HG03575 (cell line): ENCODE results near the gene PTPRD.

ENCODE experiments used
- ATAC-seq: cut with Tn5 transposase; IDR thresholded peaks from one replicate; pipeline ENCODE4 v1.9.1; 2021; ENCODE audit not compliant: unreplicated experiment, insufficient number of reproducible peaks, low FRiP score; ENCODE audit errors: extremely low read depth

Gene PTPRD

DNA sequence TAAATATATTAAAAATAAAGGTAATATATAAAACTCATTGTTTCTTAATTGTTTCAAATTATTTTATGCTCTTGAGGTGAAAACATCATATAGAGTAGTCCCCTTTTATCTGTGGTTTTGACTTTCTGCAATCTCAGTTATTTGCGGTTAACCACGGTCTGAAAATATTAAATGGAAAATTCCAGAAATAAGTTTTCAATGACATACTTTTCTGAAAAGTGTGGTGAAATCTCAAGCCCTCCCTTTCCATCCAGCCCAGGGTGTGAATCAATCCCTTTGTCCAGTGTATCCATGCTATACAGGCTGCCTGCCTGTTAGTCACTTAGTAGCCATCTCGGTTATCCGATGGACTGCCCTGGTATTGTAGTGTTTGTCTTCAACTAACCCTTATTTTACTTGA, 2266.5 kb downstream of the PTPRD start:
- no peak for ATAC-seq

DNA sequence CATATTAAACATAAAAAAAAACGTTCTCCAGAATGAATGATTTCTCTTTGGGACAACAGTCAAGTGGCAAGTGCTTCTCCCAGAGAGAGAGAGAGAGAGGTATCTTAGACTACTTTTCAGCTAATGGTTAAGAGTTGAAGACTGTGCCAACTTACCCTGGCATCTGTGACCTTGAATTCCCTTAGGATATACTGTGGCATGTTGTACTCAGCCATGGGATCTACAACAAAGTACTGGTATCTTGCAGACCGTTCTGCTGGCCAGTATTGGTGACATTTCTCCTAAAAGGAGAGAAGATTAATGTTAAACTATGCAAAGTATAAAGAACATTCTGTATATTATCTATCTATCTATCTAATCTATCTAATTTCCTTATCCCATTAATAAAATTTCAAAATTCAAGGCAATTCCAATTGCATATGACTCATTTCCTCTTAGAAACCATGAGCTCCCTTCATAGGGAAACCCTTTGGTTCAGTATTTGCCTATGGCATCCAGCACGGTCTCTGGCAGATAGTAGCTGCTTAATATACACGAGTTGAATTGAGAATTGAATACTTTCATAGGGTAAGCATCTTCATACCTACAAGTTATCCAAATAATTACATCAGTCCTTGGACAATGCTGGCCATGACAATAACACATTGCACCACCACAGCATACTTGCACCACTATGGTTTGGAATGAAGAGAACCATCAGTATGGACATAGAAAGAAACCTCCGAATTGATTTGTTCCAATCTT, 2273.9 kb downstream of the PTPRD start:
- no peak for ATAC-seq

DNA sequence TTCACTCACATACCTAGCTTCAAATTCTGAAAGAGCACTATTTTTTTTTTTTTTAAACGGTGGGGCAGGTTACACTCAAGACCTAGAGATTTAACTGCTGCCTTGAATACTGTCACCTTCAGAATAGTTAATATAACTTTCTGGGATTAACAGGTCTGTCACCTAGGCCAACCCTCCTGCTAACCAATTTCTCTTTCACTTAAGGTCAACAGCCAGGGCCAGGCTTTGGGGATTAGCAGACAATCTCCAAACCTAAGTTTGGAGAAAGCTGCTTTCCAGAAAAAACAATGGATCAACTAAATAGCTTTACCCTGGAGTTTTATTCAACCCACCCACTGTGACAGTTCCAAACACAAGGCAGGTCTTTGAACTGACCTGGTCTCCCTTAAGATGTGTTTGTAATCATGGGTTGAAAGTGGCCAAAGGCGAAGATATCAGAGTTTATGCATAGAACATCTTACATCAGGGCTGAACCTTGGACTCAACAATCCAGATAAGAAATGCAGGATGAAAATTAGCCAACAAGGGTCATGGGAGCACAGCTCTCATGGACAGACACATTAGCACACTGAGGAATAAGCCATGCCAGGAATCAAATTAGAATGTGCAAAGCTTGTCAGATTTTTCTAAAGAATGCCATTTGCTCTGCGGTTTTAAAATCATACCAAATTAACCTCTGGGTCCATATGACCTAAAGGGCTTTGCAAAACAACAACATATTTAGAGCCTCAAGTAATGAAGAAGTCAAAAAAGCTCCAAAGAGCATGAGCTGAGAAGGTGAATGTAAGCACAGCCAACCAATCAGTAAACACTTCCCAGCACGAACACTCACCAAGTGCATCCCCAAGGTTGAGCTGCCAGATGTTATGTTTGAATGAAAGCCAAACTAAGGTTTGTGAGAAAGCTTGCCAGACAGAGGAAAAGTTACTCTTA, 2274.7 kb downstream of the PTPRD start:
- ATAC-seq, result no peak

DNA sequence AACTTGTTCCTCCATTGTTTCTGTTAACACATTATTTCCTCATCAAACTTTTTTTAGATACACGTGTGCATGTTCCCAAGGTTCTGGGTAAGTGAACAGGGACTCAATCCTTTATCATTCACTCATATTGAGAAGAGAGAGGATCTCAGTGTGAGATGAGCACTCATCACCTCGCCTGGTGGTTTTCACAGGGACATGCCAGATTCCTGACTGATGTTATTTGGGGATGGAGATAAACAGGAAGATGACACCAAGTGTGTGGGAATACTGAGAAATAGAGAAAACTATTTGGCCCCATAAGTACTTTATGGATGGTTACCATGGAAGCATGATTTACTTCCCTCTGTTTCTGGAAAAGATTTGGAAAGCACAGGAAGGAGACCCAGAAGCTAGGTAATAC, 2279.9 kb downstream of the PTPRD start:
- ATAC-seq, result no peak

DNA sequence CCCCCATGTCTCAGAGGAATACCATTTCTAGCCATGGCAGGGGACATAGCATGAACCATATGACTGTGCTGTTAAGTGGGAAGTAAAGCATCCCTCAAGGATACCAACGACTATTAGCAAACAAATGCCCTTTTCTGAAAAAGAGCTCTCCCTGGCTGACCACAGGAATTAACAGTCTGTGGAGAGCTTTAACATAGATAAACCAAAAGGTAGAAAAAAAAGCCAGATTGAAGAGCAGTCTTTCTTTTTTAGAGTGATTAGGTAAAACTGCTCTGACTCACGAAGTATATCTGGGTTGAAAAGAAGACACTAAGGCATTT, 2280.5 kb downstream of the PTPRD start:
- ATAC-seq, result no peak

DNA sequence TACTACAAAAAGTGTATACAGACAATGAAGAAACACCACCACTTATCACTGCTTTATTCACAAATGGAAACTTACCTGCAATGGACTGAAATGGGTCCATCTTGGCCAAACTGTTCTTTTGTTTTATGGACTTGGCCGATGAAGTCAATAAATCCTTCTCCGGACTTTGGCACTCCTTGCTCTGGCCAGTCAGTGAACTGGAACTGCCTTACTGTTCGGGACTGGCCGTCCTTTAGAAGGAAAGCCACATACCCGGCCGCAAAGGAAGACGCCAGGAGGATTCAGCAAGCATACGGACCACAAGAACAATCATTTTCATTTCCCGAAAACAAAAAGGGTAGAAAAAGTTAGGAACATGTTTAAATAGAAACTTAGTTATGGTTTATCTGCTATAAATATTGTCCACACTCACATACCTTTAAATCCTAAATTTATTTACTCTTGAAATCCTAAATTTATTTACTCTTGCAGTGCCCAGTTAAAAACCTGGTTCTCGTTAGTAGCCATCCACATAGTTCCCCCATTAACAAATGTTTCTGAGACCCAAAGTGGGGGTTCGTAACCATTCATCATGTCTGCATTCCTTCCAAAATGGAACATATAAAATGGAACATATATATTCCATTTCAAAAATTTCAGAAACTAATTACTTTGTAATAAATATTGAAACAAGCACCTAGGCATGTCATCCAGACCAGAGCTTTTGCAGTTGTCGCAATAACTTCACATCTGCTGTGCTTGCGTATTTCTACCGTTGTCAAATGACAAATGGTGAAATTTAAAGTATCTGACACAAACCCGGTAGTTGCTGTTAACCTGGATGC, 2281.1 kb downstream of the PTPRD start:
- no peak for ATAC-seq

DNA sequence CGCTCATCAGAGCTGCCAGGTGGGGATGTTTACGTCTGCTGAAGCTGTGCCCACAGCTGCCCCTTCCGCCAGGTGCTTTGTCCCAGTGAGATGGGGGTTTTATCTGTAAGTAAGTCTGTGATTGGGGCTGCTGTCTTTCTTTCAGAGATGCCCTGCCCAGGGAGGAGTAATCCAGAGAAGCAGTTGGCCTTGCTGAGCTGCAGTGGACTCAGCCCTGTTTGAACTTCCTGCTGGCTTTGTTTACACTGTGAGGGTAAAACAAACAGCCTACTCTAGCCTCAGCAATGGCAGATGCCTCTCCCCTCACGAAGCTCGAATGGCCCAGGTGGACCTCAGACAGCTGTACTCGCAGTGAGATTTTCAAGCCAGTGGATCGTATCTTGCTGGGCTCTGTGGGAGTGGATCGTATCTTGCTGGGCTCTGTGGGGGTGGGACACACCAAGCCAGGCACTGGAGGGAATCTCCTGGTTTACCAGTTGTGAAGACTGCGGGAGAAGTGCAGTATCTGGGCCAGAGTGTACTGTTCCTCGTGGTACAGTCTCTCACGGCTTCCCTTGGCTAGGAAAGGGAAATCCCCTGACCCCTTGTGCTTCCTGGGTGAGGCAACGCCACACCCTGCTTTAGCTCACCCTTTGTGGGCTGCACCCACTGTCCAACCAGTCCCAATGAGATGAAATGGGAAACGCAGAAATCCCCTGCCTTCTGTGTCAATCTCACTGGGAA, 2283.1 kb downstream of the PTPRD start:
- ATAC-seq, result no peak

DNA sequence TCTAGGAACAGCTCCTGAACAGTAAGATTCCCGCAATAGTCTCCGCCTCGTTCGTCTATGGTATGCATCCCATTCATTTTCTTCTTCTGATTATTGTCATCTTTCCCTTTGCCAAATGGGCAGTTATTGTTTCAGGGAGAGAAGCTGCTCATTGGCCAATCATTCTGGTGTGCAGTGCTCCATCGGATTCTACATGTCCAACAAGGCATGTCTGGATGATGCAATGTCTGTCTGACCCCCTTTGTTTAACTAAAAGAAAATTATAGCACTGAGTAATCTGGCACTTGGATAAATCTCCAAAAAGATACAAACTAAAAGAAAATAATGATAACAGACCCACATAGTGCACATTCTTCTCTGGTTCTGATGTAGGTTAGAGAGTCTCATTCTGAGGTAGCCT, 2297.6 kb downstream of the PTPRD start:
- ATAC-seq, result no peak

DNA sequence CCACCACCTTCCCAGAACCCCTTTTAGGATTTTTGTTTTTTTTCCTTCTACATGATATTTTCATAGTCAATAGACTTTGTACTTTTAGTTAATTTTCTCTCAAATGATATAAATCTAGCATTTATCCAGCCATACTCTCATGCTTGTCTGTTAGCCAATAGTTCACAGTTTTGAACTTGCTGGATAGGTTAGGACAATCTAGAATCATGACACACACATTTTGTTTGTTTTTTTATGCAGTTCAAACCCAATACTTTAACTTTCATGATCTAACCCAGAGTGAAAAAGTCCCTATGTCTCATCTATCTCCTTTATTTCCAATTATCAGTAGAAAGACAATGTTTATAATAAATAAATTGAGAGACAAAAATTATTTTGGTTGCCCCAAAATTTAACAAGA, 2303.5 kb downstream of the PTPRD start:
- ATAC-seq, result no peak

DNA sequence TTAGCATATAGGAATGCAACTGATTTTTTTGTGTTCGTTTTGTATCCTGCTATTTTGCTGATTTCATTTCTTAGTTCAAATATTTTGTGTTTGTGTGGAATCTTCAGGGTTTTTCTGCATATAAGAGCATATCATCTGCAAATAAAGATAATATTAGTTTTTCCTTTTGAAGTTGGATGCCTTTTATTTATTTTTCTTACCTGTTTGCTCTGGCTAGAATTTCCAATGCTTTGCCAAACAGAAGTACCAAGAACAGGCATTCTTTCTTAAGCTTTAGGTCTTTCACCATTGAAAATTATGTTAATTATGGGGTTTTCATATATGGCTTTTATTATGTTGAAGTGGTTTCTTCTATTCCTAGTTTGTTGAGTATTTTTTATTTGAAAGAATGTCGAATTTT, 2308.1 kb downstream of the PTPRD start:
- no peak for ATAC-seq

DNA sequence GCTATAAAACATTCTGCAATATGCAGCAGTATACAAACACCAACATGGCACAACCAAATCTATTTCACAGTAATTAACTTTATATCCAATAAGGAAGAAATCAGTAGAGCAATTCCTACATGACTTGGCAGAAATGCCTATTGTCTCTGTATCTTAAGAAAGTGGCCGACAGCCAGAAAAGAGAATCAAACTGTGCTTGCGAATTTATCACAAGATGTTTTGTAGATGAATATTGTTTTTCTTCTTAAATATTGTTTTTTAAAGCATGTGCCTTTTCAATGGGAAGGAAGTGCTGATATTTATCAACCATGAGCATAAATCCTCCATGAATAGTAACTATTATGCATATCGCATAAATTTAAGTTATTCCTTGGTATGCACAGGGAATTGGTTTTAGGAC, 2311.5 kb downstream of the PTPRD start:
- ATAC-seq, result no peak

DNA sequence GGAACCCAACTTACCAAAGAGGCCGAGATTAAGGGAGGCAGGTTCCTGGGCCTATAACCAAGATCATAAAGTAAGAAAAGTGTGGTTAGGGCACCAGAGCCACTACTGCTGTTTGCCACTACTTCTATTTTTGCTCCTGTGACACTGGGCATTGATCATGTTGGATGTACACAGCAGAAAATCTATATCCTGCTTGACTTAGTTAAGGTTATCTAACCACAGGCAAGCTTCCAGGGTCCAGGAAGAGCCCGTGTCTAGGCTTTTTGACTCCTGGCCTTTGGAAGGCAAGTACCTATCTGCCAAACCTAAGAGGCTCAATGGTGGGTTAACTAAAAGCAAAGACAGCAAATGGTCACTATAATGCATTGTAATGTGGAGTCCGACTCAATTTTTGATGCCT, 2315.8 kb downstream of the PTPRD start:
- ATAC-seq, result no peak

DNA sequence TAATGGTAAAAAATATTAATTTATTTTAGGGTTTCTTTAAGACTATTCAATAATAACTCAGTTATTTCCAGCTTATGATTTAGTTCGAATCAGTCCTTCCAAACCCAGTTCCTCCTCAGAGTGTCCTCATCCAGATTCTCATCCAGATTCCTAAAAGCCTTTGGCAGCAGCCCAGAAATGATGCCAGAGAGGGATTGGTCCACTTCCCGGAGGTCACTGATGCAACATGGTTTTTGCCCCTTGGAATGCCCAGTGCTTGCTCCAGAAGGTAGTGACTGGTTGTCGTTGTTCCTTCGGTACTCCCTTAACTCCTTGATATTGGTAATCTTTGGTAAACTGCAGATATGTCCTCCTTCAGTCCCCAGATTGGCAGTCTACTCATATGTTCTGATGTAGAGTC, 2320.1 kb downstream of the PTPRD start:
- ATAC-seq, result no peak

DNA sequence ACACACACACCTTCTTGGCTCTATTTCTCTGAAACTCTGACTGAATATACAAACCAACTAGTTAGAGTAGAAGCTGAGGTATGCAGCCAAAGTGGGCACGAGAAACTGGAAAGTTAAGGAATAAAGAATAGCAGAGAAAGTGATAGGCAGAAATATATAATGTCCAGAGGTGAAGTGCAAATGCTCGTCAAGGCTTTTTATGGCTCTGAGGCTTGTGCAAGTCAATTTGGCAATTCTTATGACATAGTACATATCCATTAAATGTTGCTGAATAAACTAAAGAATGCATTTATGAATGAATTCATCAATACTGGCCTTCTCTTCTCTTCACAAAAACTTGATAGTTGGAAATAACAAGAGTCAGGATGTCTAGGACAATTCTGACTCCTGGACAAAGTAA, 2323.1 kb downstream of the PTPRD start:
- no peak for ATAC-seq

DNA sequence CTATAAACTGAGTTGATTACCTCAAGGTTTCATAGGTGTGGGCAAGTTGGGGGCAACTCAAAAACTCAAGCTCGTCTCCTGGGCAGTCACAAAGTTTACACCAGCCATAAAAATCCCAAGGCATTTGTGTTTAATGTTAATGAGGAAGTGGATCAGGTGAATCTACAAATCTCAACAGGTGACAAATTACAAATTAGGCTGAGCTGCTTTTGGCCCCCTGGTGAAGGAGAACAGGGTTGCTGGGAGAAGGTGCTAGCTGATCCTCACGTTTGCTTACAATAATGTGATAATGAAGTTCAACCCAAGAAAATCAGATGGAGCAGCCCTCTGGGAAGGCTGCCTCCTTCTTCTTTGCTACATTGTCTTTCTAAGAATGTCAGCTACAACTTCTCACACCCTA, 2324.8 kb downstream of the PTPRD start:
- no peak for ATAC-seq

DNA sequence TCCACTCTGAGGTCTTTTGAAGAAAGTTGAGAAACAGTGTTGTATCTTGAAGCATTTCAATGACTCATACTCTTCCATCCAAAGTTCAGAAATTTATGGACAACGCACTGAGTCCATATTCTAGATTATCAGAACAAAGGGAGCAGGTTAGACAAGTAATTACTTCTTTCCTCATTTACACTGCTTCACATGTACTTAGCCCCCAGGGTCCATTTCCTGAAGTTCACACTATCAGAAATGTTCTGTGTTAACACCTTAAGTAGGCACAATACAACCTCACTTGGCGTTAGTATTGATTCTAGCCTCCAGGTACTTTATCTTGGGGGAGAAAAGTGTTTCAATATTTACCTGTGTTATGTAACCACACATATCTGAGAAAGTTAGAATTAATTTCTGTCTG, 2325.3 kb downstream of the PTPRD start:
- no peak for ATAC-seq

DNA sequence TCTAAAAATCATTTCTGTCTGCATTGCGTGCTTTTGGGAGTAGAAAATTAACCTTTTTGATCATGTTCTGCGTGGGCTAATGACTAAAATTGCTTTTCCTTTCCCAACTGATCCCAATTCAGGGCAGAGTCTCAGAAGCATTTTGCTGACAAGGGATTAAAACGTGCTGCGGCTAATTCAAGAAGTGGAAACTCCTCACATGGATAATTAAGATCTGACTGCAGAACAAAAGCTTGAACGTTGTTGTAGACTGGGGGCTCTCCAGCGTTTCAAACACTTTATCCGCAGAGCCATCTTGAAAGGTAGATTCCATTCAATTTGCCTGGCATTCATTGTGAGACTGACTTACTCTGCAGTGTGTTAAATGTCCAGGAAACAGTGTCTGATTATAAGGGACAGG, 2327.9 kb downstream of the PTPRD start:
- ATAC-seq, result no peak

DNA sequence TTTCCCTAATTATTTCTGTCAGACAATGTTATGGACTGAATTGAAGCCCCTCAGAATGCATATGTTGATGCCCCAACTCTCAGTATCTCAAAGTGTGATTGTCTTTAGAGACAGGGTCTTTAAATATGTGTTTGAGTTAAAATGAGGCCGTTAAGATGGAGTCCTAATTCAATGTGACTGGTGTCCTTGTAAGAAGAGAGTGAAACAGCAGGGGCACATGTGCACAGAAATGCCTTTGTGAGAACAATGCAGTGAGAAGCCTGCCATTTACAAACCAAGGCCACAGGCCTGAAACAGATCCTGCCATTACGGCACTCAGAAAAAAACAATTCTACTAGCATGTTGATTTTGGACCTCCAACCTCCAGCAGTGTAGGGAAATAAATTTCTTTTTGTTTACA, 2330.3 kb downstream of the PTPRD start:
- ATAC-seq, result no peak

DNA sequence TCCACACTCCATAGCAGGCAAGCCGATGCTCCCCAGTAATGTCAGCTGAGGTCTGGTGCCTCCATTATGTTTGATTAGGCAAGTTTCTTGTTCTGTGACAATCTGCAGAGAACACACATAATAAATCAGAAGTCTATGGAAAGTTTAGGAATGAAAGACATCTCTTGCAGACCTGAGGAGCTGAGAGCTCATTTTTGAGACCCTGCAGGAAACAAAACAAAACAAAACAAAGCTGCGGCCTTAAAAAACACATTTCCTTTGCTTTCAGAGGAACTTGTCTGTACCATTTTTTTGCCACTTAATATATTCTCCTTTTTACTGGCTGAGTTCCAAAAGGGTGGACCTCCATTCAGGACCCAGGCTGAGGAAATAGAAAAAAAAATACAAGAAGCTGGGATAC, 2332.0 kb downstream of the PTPRD start:
- no peak for ATAC-seq
